ENCODE measurements around the gene TMEM53.

DNA sequence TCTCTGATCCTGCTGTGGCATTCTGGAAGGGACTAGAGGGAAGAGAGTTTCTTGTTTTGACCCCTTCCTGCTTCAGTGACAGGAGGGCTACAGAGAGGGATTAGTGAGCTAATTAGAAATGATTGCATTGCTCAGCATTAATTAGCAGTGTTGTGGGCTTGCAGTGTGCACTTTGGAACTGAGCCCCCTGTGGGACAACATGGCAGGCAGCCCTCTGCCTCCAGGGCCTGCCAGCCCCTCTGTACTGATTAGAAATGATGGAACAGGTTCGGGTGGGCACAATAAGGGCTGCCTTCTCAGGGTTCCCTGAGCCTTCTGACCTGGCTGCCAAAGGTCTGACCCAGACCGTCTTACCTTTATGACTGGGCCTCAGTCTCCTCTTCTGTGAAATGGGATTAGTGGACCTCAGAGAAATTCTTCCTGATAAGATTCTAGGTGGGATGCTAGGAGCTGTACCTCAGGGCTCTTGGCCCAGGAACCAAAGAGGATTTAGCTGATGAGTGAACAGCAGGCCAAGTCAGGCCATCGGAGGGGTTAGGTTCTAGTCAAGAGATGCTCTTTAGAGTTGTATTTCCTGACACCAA, 39.6 kb downstream of the TMEM53 start:
- TF ChIP-seq POLR2A (IDR thresholded peaks at IDR 0.05; ENCODE audit: low read depth, low read length): no peak
- TF ChIP-seq POLR2AphosphoS5 (IDR thresholded peaks at IDR 0.05; ENCODE audit: low read depth, low read length): no peak

Measured in GM12892 (cell line).